SK-N-SH (cell line): ENCODE measurements around the gene RNF121.

Experiments
- CHD2 ChIP-seq: fragments of 150-350 bp; IDR thresholded peaks from 2 replicates; pipeline ENCODE4 v1.6.1; 2018; ENCODE audit warnings: low read length; ENCODE audit not compliant: partially characterized antibody
- EP300 ChIP-seq, 2 experiments: IDR thresholded peaks; 2 replicates each; pipeline versions ENCODE4 v1.4.0 to v1.6.1; 2012; ENCODE audit warnings: borderline replicate concordance in 1 of 2, low read depth in 1 of 2, low read length in 1 of 2
- EZH2phosphoT487 ChIP-seq: fragments of 200-600 bp; sonication (generic); IDR thresholded peaks from 2 replicates; pipeline ENCODE4 v1.6.1; 2017; ENCODE audit warnings: low read depth, mixed run types, mild to moderate bottlenecking, antibody characterized with exemption, moderate library complexity, borderline replicate concordance
- FOSL2 ChIP-seq: IDR thresholded peaks from 2 replicates; pipeline ENCODE4 v1.4.0; 2012; ENCODE audit warnings: low read depth, mild to moderate bottlenecking, moderate library complexity, borderline replicate concordance
- GATA2 ChIP-seq: sonication (generic); formaldehyde crosslinking; IDR thresholded peaks from 2 replicates; pipeline ENCODE4 v1.5.0; 2020; ENCODE audit warnings: mild to moderate bottlenecking, missing genetic modification reagents
- JUND ChIP-seq: IDR thresholded peaks from 2 replicates; pipeline ENCODE4 v1.4.0; 2012
- MXI1 ChIP-seq: IDR thresholded peaks from 2 replicates; pipeline ENCODE4 v1.6.1; 2012; ENCODE audit warnings: mild to moderate bottlenecking, low read depth, low read length, improper control_type of control experiment
- POLR2AphosphoS5 ChIP-seq: IDR thresholded peaks from 2 replicates; pipeline ENCODE4 v1.6.1; 2012; ENCODE audit warnings: low read depth, low read length
- RFX5 ChIP-seq: IDR thresholded peaks from 2 replicates; pipeline ENCODE4 v1.6.1; 2012; ENCODE audit warnings: mild to moderate bottlenecking, improper control_type of control experiment, low read length
- SMC3 ChIP-seq: IDR thresholded peaks from 2 replicates; pipeline ENCODE4 v1.6.1; 2012; ENCODE audit warnings: low read depth, low read length, improper control_type of control experiment
- TAF1 ChIP-seq: IDR thresholded peaks from 2 replicates; pipeline ENCODE4 v1.6.1; 2012; ENCODE audit warnings: low read depth, mild to moderate bottlenecking, low read length, moderate library complexity, borderline replicate concordance
- ZBTB33 ChIP-seq: IDR thresholded peaks from 2 replicates; pipeline ENCODE4 v1.4.0; 2012; ENCODE audit warnings: low read depth, borderline replicate concordance
- TF ChIP-seq, protein P1 (sequence below): fragments of 200-600 bp; sonication (generic); IDR thresholded peaks from 2 replicates; pipeline ENCODE4 v1.6.1; 2017; ENCODE audit warnings: antibody characterized with exemption, mild to moderate bottlenecking, moderate library complexity

DNA sequence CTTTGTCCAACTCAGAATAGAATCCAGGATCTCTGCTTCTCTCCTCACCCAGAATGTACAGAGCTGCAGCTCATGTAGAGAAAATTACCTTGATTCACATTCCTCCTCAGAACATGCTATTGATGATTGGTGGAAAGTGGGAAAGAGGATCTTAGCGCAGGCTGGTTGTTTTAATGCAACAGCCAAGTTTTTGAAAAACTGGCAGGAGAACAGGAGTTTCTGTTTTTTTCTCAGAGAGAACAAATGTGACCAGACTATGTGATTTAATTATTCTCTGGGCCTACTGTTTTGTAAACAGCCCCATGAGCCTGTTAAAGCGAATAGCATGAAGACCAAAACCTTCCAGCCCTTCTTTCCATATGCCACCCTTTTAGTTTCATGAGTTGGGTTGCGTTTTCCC, 50.8 kb downstream of the RNF121 start:
- no peak for TF ChIP-seq JUND
- TF ChIP-seq, protein P1, sequence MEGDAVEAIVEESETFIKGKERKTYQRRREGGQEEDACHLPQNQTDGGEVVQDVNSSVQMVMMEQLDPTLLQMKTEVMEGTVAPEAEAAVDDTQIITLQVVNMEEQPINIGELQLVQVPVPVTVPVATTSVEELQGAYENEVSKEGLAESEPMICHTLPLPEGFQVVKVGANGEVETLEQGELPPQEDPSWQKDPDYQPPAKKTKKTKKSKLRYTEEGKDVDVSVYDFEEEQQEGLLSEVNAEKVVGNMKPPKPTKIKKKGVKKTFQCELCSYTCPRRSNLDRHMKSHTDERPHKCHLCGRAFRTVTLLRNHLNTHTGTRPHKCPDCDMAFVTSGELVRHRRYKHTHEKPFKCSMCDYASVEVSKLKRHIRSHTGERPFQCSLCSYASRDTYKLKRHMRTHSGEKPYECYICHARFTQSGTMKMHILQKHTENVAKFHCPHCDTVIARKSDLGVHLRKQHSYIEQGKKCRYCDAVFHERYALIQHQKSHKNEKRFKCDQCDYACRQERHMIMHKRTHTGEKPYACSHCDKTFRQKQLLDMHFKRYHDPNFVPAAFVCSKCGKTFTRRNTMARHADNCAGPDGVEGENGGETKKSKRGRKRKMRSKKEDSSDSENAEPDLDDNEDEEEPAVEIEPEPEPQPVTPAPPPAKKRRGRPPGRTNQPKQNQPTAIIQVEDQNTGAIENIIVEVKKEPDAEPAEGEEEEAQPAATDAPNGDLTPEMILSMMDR, result no peak
- TF ChIP-seq CHD2, result no peak
- TF ChIP-seq MXI1, result no peak
- no peak for TF ChIP-seq FOSL2
- TF ChIP-seq ZBTB33, result no peak
- no peak for TF ChIP-seq GATA2 (CRISPR knock-in tag)
- no peak for TF ChIP-seq RFX5
- no peak for TF ChIP-seq EZH2phosphoT487
- TF ChIP-seq TAF1, result no peak
- TF ChIP-seq POLR2AphosphoS5, result no peak
- TF ChIP-seq EP300 (IDR thresholded peaks at IDR 0.05; ENCODE audit: borderline replicate concordance in 1 of 2, low read depth in 1 of 2, low read length in 1 of 2), result no peak
- no peak for TF ChIP-seq SMC3
